GM12878 (cell line): ENCODE measurements around the gene CNGA1. TPM values are rescaled to one million over a fixed set of nuclear protein-coding genes. Genes with fewer than 3 reads are reported as not detected.
A peak's percentile ranks its signal among the peaks of the same experiment; 100 is the strongest.

Experiments used
- ATF2 ChIP-seq: IDR thresholded peaks from 2 replicates; pipeline ENCODE4 v1.6.1; 2012; ENCODE audit warnings: low read length, inconsistent platforms
- CUX1 ChIP-seq: IDR thresholded peaks from 2 replicates; pipeline ENCODE4 v1.6.1; 2012; ENCODE audit warnings: improper control_type of control experiment, low read depth, low read length; ENCODE audit not compliant: insufficient replicate concordance
- ETV6 ChIP-seq, 2 experiments: fragments of 450-650 bp in 1 of 2; IDR thresholded peaks in 1 of 2; conservative IDR thresholded peaks in 1 of 2; 2 replicates each; pipeline ENCODE4 v1.6.1; 2014; ENCODE audit warnings: antibody characterized with exemption in 1 of 2, borderline replicate concordance in 1 of 2, low read depth in 1 of 2, mild to moderate bottlenecking in 1 of 2, moderate library complexity in 1 of 2
- GATAD2B ChIP-seq: fragments of 450-650 bp; conservative IDR thresholded peaks from 2 replicates; pipeline ENCODE4 v1.6.1; 2017; ENCODE audit warnings: low read depth, mild to moderate bottlenecking, moderate library complexity
- HCFC1 ChIP-seq: fragments of 150-350 bp; IDR thresholded peaks from 2 replicates; pipeline ENCODE4 v1.6.1; 2014; ENCODE audit warnings: low read length
- IKZF2 ChIP-seq, 2 experiments: fragments of 450-650 bp; IDR thresholded peaks; 2 replicates each; pipeline ENCODE4 v1.6.1; 2017; ENCODE audit warnings: mild to moderate bottlenecking in 2 of 2, moderate library complexity in 2 of 2
- KLF5 ChIP-seq: fragments of 450-650 bp; IDR thresholded peaks from 2 replicates; pipeline ENCODE4 v1.6.1; 2014; ENCODE audit warnings: mild to moderate bottlenecking; ENCODE audit not compliant: partially characterized antibody
- LARP7 ChIP-seq: fragments of 450-650 bp; IDR thresholded peaks from 2 replicates; pipeline ENCODE4 v1.6.1; 2017; ENCODE audit warnings: mild to moderate bottlenecking
- NRF1 ChIP-seq: conservative IDR thresholded peaks from 2 replicates; pipeline ENCODE4 v1.6.1; 2011; ENCODE audit warnings: mild to moderate bottlenecking, low read depth, low read length, improper control_type of control experiment
- PAX5 ChIP-seq: IDR thresholded peaks from 2 replicates; pipeline ENCODE4 v1.6.1; 2011; ENCODE audit warnings: low read depth, low read length, borderline replicate concordance
- POU2F2 ChIP-seq: IDR thresholded peaks from 3 replicates; pipeline ENCODE4 v1.6.1; 2011; ENCODE audit warnings: low read depth, mild to moderate bottlenecking, low read length, borderline replicate concordance
- STAT1 ChIP-seq: fragments of 450-650 bp; conservative IDR thresholded peaks from 2 replicates; pipeline ENCODE4 v1.6.1; 2014; ENCODE audit warnings: antibody characterized with exemption, mild to moderate bottlenecking
- TBL1XR1 ChIP-seq: IDR thresholded peaks from 2 replicates; pipeline ENCODE4 v1.6.1; 2012; ENCODE audit warnings: low read depth, low read length, improper control_type of control experiment
- ZBTB40 ChIP-seq: fragments of 450-650 bp; IDR thresholded peaks from 2 replicates; pipeline ENCODE4 v1.6.1; 2016; ENCODE audit warnings: mild to moderate bottlenecking, moderate library complexity, borderline replicate concordance
- polyA plus RNA-seq, 11 experiments: library from polyadenylated mRNA; depleted of rRNA in 4 of 11; unstranded in 6 of 11; stranded (reverse) in 5 of 11; fragments of >200 nt; fragmentation: Nextera tagmentation in 4 of 11; fragmentation: Illumina TruSeq in 1 of 11; extraction: Ambion mirVana in 4 of 11; extraction: Trizol in 1 of 11; gene quantifications; 1 replicate in 1 of 11; 2 replicates in 10 of 11; pipeline versions ENCODE4 v1.2.1 to v1.2.3, GENCODE V29; 2011 to 2016; ENCODE audit warnings: inconsistent platforms in 2 of 11, missing spikeins in 2 of 11, low read depth in 1 of 11
- total RNA-seq, 4 experiments: library from RNA; depleted of rRNA in 3 of 4; stranded (reverse); fragments of >200 nt in 3 of 4; fragmentation: Illumina TruSeq in 1 of 4; extraction: Trizol in 1 of 4; gene quantifications; 2 replicates each; pipeline versions ENCODE4 v1.2.1 to v1.2.3, GENCODE V29; 2013 to 2021
- TF ChIP-seq, protein P1 (sequence below): IDR thresholded peaks from 2 replicates; pipeline ENCODE4 v1.6.1; 2012; ENCODE audit warnings: mild to moderate bottlenecking, low read depth, low read length

CNGA1 gene
- total and polyA plus RNA-seq, 10 of the 15 experiments (the other 5 are each of a cell fraction or from before 2014, with no cell fraction given): 0.38 to 14.2 (median 5.1) TPM

DNA sequence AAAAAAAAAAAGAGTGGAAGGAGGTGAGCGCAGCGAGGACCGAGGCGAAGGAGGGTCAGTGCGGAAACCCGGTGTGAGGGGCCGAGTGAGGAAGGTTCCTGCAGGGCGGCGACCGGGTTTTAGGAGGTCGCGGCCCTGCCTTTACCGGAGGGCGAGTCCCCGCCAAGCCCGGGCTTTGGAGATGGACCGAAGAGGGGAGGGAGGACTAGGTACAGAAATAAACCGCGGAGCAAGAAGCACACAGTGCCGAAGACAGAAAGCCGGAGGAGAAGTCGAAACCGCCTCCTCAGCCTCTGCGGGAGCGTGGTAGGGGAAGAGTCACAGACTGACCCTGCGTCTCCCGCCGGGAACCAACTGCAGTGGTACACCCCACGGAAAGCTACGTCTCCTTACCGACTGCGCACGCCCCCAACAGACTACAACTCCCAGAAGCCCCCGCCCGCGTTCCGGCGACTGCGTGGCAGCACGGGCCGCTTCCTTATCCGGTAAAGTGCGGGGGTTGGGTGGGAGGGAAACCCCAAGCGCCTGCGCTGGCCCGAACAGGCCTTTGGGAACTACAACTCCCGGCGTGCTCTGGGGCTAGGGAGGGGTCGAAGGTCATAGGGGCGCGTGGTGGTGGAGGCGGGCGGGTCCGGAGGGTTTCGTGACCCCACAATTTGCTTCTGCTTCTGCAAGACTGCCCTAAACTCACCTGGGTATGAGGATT, 102.1 kb downstream of the CNGA1 start, which contains the start of gene NFXL1 (continued):
- TF ChIP-seq ZBTB40: peak; percentile 89
- peak; percentile 88; the same call in 1 of the 2 replicates for TF ChIP-seq TBL1XR1
- peak; percentile 59; the same call in 2 of the 3 replicates for TF ChIP-seq POU2F2
- peak; percentile 92 for TF ChIP-seq HCFC1
- no peak for TF ChIP-seq CUX1
- TF ChIP-seq KLF5: no peak
- TF ChIP-seq IKZF2 (IDR thresholded peaks at IDR 0.05): no peak; a peak in 1 of 4 replicates
- TF ChIP-seq ATF2: no peak
- peak; percentile 61 for TF ChIP-seq NRF1
- TF ChIP-seq GATAD2B: no peak
- TF ChIP-seq, protein P1, sequence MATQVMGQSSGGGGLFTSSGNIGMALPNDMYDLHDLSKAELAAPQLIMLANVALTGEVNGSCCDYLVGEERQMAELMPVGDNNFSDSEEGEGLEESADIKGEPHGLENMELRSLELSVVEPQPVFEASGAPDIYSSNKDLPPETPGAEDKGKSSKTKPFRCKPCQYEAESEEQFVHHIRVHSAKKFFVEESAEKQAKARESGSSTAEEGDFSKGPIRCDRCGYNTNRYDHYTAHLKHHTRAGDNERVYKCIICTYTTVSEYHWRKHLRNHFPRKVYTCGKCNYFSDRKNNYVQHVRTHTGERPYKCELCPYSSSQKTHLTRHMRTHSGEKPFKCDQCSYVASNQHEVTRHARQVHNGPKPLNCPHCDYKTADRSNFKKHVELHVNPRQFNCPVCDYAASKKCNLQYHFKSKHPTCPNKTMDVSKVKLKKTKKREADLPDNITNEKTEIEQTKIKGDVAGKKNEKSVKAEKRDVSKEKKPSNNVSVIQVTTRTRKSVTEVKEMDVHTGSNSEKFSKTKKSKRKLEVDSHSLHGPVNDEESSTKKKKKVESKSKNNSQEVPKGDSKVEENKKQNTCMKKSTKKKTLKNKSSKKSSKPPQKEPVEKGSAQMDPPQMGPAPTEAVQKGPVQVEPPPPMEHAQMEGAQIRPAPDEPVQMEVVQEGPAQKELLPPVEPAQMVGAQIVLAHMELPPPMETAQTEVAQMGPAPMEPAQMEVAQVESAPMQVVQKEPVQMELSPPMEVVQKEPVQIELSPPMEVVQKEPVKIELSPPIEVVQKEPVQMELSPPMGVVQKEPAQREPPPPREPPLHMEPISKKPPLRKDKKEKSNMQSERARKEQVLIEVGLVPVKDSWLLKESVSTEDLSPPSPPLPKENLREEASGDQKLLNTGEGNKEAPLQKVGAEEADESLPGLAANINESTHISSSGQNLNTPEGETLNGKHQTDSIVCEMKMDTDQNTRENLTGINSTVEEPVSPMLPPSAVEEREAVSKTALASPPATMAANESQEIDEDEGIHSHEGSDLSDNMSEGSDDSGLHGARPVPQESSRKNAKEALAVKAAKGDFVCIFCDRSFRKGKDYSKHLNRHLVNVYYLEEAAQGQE: no peak
- no peak for TF ChIP-seq STAT1
- no peak for TF ChIP-seq ETV6 (conservative IDR thresholded peaks at IDR 0.05 in 1 of 2, IDR thresholded peaks at IDR 0.05 in 1 of 2; ENCODE audit: borderline replicate concordance in 1 of 2, low read depth in 1 of 2)
- TF ChIP-seq LARP7: peak; percentile 54; the same call in 1 of the 2 replicates
- no peak for TF ChIP-seq PAX5
